ENCODE results near the gene UMPS.

DNA sequence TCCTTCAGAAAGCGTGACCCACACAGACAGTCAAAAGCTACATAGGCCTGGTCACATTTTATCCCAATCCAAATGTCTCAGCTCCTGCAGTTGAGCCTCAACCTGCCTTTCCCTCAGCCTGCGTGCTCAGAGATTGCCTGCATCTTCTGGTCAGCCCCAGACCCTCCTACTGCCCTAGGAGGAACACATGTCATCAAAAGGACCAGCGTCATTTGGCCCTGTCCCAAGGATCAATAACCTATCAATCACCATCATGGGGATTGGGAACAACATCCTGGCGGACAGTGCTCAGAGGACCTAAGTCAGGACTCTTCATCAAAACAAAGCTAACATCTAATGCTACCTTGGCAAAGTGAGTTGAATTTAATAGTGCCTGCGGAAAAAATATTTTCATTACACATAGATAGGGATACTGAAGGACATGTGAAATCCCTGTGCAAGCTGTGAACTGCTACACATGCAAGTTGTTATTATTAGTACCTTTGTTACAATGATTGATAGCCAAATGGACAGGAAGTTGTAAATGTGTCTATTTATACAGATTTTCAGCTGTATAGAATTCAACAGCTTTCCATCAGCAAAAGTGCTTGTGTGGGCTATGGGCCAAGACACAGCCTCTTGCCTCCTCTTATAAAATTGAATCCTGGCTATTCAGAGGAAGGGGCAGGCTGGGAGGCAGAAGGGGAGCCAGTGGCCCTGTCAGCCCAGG lies 47.7 kb downstream of the UMPS start:
- TF ChIP-seq POLR2A (IDR thresholded peaks at IDR 0.05) (no peak), CTCF (IDR thresholded peaks at IDR 0.05) (no peak), EP300 (IDR thresholded peaks at IDR 0.05) (no peak)

Data from ovary (tissue), 3 donors.